ENCODE measurements around the gene TUBA3E.
"Not testable (repeated sequence)": the region's sequence is repeated elsewhere in the genome, so short reads cannot be mapped to it uniquely, and the experiment has no call there.

Gene TUBA3E

DNA sequence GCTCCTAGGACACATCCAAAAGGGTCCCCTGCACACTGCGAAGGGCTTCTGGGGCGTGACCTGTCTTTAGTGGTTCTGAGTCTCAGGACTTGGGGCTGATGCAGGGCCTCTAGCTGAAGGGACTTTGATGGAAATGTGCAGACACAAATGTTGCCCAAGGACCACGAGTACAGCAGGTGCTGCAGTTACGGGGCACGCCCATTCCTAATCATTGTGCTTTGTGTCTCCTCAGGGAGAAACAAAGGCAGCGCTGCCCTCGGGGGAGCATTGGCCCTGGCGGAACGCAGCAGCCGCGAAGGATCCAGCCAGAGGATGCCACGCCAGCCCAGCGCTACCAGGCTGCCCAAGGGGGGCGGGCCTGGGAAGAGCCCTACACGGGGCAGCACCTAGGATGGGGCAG, 8.0 kb downstream of the TUBA3E start:
- no peak for DNase-seq

DNA sequence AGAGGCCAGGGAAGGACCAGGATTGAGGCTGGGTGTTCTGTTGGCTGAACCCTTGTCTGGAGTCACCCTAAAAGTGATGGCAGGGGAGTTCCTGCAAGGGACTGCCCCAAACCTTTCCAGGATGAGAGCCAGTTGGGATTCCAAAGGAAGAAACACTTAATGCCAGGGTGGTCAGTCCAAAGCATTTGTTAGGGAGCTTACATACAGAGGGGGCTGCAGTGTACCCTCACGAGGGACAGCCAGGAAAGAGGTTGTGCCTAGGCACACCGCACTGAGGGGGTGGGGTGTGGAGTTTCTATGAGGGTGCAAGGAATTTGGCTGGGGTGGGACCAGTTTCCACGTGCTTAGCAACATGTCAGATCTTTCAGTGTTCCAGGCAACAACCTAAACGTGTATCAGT, 9.3 kb downstream of the TUBA3E start:
- DNase-seq: not testable (repeated sequence)

DNA sequence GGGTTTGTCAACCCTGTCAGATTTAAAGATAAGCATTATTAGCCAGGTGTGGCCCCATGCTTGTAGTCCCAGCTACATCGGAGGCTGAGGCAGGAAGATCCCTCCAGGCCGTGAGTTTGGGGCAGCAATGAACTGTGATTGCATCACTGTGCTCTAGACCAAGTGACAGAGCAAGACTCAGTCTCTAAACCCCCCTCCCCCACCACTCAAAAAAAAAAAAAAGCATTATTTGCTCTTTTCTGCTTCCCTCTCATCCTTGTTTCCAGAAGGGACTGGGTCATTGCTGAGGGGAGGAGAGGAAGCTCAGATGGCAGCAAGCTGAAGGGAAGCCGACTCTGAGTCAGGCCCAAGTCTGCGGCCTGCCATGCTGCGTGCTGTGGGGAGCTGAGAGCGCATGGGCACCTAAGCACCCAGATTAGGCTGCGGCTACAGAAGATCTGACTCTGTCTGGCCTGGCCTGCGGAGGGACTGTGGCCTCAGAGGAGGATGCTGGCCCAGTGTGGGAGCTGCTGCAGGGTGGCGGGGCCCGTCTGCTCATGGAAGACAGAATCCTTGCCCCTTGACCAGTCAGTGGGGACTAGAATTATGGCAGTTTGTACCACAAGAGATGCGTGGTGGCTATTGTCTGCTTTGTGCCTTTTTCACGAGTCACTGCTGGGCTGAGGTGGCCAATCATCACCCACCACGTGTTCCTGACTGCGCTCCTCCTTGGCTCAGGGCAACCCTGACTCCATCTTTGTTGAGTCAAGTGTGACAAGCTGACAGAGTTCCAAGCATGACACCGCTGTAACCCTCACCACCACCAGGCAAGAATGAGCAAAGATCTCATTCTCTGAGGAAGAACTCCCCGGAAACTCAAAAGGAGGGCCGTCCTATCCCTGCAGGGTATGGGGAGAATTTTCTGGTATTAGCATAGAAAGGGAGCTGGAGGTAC, 10.1 kb downstream of the TUBA3E start:
- not testable (repeated sequence) for DNase-seq

DNA sequence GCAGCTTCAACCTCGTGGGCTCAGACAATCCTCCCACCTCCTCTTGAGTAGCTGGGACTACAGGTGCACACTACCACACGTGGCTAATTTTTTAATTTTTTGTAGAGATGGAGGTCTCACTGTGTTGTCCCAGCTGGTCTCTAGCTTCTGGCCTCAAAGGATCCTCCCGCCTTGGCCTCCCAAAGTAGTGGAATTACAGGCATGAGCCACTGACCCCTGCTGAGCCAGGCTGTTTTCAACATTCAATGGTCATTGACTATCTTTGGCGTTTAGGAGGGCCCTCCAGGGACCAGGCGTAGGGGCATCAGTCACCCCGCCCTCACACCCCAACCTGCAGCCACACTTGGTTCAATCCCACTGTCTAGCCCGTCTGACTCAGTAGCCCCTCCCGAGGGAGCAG, 11.0 kb downstream of the TUBA3E start:
- no peak for DNase-seq

DNA sequence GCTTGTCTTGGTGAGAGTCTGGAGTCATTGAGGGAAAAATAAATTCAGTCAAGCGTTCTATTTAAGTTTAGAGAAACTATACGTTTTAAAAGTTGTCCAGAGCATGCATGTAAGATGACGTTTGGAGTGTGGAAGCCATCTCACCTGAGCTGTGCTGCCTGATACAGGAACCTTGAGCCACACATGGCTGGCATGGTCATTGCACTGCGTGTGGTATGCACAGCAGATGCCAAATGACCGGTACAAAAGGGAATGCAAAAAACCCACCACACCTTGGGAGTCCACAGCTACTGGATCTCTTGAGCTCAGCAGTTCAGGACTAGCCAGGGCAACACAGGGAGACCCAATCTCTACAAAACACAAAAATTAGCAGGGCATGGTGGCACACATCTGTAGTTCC, 11.8 kb downstream of the TUBA3E start:
- no peak for DNase-seq

DNA sequence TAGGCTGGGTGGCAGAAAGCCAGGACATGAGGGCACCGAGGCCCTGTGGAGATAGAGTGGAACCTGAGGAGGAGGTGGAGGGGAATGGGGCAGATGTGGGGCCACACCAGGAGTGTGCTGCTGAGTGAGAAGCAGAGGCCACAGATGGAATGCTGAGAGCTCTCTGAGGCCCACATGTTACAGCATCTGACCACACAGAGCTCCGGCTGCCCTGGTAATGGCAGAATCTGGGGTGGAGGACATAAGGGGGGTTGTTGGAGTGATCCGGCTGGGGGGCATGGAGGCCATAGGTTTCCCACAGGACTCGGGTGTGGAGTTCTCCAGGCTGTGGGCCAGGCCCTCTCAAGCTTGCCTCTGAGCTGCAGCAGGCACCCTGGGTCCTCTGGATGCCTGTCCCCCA, 12.3 kb downstream of the TUBA3E start:
- no peak for DNase-seq

DNA sequence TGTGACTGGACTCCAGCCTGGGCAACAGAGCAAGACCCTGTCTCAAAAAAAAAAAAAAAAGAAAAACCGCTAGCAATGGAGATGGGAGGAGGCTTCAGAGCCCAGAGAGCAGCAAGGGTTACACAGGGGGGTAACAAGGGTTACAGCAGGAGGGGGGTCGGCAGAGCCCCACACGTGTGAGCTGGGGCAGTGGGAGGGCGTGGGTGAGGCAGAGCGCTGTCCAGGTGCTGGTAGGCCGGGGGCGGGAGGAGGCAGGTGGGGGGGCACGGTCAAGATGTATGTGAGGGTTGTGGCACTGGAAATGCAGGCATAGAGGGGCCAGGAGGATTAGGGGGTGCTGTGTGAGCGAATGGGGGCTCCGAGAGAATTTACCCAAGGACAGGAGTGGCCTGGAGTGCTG, 12.8 kb downstream of the TUBA3E start:
- DNase-seq: no peak

DNA sequence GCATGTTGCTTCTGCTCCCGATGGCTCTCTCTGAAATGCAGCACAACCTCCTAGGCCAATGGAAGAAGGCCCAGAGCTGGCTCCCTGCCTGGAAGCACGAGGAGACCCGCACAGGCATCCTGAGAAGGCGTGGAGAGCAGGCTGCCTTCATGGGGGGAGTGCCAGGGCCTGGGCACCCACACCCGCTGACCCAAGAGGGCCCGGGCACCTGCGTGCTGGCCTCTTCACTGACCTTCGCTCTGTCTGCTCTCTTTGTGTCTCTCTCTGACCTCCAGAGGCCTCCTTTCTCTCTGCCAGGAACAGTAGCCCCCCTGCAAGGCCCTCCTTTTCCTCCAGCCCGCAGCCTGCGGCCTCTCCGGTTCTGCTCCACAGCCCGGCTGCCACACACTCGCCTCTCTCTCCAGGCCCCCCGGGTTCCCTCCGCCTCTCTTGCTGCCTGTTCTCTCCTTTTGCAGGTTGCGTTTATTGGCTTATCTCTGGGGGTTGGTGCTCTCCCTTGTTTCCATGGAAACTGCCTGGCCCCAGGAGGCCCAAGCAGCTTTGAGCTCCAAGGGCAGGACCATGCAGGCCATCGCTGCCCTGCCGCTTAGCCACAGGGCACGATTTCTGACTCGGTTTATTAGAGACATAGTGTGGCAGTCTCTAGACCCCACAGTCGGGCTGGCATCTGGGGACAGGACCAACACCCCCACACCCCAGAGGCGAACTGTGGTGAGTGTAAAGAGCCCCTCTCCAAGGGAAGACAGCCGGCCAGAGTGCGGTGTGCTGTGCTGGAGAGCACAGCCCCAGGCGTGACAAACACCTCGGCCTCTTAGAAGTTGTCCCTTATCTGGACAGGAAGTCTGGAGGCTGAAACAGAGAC, 14.5 kb downstream of the TUBA3E start:
- no peak for DNase-seq

DNA sequence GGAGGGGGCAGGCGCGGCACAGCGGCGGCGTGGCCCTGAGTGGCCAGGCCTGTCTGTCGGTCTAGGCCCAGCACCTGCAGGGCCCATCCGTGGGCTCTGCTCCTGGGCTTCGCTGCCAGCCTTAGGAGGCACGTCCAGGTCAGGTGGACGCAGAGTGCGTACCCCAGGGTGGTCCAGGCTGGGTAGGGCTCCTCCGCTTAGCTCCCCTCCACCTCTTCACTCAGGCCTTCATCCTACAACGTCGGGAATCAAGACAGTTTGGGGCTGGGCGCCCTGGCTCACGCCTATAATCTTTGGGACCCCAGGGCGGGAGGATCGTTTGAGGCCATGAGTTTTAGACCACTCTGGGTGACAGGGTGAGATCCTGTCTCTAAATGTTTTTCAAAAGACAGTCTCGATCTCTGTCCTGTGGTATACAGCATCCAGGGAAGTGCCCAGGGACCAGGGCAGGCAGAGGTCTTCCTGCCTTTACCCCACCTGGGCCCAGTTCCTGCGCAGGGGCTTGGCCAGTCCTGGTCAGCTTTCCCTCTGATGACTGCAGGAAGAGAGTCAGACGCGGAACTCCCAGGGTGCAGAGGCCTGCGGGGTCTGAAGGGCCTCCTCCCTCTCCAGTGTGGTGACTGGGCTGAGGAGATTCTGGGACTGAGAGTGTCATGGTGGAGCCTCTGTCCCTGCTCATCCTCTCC, 15.3 kb downstream of the TUBA3E start:
- not testable (repeated sequence) for DNase-seq

DNA sequence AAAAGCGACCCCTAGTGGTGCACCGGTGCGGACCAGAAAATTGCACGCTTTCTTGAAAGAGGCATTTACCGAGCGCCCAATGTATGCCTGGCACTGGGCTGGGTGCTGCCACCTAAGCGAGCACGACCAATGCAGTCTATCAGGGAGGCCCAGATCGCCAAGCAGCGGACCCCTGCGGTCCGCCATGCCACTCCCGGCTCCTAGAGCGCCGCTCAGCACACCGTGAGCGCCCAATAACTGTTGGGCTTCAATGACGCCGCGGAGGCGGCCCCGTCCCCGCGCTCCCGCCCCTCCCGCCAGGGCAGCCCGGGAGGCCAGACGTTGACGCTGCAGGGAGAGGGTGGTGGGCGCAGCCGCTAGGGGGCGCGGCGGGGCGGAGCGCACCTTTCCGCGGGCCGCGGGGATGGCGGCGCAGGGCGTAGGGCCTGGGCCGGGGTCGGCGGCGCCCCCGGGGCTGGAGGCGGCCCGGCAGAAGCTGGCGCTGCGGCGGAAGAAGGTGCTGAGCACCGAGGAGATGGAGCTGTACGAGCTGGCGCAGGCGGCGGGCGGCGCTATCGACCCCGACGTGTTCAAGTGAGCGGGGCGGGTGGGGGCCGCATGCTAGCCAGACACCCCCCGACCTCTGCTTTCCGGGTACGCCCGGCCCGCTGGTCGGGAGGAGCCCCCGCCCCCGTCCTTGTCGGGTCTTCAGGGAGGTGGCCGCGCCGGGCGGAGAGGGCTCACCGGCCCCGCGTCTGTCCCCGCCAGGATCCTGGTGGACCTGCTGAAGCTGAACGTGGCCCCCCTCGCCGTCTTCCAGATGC, 16.2 kb downstream of the TUBA3E start, which contains the start of gene MZT2B:
Gene MZT2B, plus strand, starts transcription at position 383 of the 803 bp plus-strand sequence. Its CDS starts 21 bp downstream, at position 404.
- DNase-seq: peak; percentile 58

DNA sequence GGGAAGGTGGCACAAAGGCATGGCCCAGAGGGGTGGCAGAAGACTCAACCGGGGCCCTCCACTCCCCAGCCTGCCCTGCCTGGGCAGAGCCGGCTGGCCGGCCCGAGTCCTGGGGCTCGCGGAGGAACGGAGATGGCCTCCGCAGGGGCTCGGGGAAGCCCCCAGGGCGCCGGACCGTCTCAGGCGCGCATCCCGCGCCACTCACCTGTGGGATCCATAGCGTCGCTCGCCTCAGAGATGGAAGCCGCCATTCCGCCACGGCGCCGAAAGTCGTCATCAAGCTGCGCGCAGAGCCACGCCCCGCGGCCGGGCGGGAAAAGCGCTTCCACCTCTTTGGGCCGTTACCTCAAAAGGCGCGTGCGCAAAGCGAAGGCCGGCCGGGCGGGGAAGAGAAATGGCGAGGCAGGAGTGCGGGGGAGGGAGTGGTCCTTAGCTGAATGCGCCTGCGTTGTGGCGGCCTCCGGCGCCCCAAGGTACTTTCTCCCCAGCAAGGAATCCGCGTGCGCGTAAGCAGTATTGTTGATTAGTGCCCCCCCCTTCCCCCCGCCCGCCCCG, 16.8 kb downstream of the TUBA3E start, which contains the start of gene SMPD4:
Gene SMPD4, minus strand, starts transcription at position 278 of the 555 bp plus-strand sequence. CDS start 5,010 bp downstream, outside the sequence.
- DNase-seq: peak; percentile 92

DNA sequence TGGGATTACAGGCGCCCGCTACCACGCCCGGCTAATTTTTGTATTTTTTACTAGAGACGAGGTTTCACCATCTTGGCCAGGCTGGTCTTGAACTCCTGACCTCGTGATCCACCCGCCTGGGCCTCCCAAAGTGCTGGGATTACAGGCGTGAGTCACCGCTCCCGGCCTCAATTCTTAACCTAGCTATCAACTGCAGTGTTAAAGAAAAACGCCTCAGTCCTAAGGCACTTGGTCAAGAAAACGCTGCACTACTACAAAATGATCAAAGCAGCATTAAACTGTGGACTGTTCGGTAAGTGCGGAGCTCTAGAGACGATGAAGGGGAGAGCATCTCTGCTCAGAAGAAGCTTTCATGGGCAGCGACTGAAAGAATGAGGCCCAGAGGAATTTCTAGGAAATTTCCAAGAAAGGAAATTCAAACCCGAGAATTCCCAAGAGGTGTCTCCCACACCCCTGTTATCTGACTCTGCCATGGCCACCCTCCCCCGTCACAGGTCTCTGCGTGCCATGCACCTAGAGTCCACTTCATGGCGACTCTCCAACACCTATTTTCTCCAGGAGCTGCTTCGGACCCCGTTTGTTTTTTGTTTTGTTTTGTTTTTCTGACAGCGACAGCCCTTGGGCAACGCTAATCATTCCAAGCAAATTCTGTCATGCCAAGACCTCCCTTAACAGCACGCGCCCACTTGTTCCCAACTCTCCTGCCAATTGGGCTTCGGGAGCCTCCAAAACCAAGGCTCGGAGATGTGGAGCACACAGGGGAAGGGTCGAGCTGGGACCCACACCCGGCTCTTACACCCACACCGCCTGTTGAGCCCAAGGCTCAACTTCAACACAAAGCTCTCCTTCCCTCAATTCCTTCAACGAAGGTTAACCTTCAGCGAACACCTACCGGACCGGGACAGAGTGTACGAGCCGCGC, 17.6 kb downstream of the TUBA3E start:
- DNase-seq: not testable (repeated sequence)

DNA sequence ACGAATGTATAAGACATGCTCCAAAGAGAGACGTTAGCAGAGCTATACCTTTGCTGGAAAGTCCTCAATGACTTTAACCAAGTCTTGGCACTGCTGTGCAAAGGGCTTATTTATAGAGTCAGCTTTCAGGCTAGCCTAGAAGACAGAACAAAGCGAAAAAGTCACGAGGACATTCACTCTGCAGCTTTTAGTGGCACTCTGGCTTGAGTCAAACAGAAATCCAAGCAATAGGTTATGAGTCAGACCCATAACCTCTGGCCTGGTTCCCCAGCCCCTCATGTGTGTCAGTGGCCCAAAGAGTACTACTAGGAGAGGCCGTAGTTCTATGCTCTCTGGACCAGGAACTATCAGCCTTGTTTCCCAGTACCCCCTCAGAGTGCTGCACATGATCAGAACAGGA, 23.4 kb downstream of the TUBA3E start:
- not testable (repeated sequence) for DNase-seq

DNA sequence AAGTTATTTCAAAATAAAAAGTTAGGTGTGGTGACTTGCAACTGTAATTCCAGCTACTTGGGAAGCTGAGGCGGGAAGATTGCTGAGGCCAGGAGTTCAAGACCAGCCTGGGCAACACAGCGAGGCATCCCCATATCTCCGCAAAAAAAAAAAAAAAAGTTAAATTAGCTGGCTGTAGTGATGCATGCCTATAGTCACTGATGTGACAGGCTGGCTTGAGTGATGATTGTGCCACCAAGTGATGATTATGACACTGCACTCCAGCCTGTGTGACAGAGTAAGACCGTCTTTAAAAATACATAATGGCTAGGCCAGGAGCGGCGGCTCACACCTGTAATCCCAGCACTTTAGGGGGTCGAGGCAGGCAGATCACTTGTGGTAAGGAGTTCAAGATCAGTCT, 28.3 kb downstream of the TUBA3E start:
- no peak for DNase-seq

DNA sequence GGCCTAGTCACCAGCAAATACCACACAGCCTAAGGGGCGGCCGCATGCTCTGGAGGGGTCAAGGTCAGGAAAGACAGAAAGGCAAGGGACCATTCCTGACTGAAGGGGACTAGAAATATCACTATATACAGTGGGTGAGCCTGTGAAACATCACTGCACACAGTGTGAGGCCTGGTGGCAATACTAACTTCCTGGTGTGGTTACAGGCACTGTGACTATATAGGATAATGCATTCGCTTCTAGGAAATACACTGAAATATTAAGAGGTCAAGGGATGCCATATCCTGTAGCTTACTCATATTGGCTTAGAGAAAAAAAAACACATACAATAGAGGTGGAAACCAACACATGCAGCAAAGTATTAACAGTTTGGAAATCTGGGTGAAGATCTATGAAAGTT, 29.1 kb downstream of the TUBA3E start:
- DNase-seq: not testable (repeated sequence)

DNA sequence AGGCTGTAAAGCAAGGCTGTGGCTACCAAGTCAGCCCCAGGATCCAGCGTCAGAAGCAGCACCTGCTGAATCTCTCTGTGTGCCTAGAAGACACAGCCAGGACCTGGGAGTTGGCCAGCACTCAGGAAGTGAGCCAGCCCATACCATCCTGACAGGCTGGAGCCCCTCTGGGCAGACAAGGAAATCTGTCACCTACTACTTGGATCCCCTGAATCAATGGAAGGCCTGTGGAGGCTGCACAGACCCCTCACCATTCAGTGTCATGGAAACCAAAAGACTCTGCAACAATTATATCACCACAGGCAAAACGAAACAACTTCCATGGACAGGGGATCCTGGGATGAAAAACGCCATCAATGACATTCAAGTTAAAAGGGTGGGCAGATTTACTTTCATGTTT, 31.6 kb downstream of the TUBA3E start:
- DNase-seq: not testable (repeated sequence)

DNA sequence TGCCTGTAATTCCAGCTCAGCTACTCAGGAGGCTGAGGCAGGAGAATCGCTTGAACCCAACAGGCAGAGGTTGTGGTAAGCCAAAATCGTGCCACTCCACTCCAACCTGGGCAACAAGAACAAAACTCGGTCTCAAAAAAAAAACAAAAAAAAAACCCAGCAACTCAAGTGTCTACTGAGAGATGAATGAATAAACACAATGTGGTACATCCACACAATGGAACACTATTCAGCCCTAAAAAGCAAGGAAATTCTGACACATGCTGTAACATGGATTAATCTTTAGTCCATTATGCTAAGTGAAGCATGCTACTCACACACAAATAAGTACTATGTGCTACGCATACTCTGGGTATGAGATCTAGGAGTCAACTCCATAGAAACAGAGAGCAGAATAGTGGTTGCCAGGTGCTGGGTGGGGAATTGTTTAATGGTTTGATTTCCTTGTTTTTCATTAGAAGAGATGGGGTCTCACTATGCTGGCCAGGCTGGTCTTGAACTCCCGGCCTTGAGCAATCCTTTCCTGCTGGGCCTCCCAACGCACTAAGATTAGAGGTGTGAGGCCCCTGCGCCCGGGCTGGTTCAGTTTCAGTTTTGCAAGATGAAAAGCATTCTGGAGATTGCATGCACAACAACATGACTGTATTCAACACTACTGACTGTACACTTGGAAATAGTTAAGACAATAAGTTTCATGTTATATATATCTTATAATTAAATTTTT, 32.8 kb downstream of the TUBA3E start:
- no peak for DNase-seq

DNA sequence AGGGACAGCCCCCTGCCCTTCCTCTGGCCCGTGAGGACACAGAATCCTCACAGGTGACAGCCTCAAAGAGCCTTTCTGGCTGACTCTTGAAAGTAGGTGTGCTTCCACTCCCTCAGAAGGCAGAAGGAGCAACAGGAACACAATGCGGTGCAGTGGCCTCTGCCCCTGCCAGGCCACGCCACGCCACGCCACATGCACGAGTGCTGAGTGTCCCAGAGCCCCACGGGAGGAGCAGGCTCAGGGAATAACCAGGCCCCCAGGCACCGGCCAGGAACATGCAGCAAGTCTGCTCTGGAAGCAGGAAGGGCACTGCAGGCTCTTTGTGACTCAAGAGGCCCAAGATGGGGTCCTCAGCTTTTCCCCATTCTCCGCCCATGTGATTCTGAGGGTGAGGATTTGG, 35.3 kb downstream of the TUBA3E start:
- no peak for DNase-seq

DNA sequence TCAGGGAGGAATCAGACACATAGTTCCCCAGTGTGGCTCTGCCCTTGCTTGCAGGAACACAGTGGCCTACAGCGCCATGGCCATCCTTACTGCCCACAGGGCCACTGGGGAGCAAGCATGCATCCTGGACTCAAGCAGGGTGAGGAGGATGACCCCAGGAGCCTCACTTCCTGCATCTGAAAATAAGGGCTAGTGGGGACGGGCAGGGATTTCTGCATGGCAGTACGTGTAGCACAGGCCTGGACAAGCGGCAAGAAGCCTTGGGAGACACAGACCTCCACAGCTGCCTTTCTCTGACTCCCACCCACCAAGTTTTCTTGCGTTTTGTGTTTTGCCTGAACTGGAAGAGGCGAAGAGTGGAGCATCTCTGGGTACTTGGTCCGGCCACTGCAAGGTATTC, 35.8 kb downstream of the TUBA3E start:
- DNase-seq: not testable (repeated sequence)

All from NCI-H2107 (cell line).